GM20000 (cell line): Measurements from ENCODE around the gene DUSP28.
"Not testable (repeated sequence)": the region's sequence is repeated elsewhere in the genome, so short reads cannot be mapped to it uniquely, and the experiment has no call there.

Experiments
- DNase-seq: peaks from one replicate; pipeline ENCODE4 v3.0.0; 2012; ENCODE audit warnings: low spot score
- TF ChIP-seq, protein P1 (sequence below): IDR thresholded peaks from 2 replicates; pipeline ENCODE4 v1.5.1; 2012; ENCODE audit warnings: mild to moderate bottlenecking, control low read depth; ENCODE audit errors: extremely low read depth, missing control alignments

DUSP28 gene

DNA sequence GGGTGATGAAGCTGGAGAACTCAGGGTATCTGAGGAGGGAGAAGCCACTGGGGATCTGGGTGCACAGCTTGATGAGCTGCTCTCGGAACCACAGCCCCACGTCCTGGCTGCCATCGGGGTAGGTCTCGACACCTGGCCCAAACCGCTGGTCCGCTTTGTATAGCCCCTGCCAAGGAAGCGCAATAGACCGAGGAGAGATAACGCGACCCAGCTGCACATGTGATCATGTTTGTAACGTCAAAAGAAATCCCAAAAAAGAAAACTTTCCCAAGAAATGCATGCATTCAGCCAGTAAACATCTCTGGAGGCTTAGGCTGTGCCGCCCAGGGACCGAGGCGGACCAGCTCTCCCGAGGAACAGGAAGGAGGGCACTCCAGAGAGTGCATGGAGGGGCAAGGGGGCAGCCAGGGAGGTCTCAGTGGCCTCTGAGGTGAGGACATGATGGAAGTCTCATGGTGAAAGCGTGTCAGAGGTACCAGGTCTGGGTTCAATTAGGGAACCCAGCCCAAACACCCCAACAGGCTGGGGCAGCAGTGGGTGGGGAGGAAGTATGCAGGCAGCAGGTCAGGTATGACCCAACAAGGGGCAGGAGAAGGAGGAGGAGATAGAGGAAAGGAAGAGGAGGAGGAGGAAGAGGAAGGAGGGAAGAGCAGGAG is 30.7 kb upstream of the DUSP28 start:
- TF ChIP-seq, protein P1, sequence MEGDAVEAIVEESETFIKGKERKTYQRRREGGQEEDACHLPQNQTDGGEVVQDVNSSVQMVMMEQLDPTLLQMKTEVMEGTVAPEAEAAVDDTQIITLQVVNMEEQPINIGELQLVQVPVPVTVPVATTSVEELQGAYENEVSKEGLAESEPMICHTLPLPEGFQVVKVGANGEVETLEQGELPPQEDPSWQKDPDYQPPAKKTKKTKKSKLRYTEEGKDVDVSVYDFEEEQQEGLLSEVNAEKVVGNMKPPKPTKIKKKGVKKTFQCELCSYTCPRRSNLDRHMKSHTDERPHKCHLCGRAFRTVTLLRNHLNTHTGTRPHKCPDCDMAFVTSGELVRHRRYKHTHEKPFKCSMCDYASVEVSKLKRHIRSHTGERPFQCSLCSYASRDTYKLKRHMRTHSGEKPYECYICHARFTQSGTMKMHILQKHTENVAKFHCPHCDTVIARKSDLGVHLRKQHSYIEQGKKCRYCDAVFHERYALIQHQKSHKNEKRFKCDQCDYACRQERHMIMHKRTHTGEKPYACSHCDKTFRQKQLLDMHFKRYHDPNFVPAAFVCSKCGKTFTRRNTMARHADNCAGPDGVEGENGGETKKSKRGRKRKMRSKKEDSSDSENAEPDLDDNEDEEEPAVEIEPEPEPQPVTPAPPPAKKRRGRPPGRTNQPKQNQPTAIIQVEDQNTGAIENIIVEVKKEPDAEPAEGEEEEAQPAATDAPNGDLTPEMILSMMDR = no peak
- no peak for DNase-seq

DNA sequence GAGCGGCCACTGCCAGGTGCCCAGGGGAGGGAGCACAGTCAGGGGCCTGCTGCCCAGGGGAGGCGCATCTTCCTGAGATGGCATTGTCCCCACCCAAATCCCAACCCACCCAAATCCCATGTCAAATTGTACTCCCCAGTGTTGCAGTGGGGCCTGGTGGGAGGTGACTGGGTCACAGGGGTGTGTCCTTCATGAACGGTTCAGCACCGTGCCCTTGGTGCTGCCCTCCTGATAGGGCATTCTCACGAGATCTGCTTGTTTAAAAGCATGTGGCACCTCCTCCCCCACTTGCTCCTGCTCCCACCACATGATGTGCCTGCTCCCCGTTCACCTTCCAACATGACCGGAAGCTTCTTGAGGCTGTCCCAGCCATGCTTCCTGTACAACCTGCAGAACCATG is 30.0 kb upstream of the DUSP28 start:
- no peak for DNase-seq
- TF ChIP-seq, protein P1 = no peak

DNA sequence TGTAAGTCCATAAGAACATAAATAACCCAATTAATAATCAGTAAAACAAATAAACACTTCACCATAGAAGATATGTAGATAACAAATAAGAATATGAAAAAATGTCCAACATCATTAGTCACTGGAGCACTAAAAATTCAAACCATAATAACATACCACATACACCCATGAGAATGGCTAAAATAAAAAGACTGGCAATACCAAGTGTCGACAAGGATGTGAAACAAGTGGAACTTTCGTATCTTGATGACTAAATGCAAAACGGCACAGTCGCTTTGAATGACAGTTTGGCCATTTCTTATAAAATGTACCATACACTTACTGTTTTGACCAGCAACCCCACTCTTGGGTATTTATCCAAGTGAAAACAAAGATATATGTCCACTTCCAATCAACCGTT is 29.1 kb upstream of the DUSP28 start:
- TF ChIP-seq, protein P1 = no peak

DNA sequence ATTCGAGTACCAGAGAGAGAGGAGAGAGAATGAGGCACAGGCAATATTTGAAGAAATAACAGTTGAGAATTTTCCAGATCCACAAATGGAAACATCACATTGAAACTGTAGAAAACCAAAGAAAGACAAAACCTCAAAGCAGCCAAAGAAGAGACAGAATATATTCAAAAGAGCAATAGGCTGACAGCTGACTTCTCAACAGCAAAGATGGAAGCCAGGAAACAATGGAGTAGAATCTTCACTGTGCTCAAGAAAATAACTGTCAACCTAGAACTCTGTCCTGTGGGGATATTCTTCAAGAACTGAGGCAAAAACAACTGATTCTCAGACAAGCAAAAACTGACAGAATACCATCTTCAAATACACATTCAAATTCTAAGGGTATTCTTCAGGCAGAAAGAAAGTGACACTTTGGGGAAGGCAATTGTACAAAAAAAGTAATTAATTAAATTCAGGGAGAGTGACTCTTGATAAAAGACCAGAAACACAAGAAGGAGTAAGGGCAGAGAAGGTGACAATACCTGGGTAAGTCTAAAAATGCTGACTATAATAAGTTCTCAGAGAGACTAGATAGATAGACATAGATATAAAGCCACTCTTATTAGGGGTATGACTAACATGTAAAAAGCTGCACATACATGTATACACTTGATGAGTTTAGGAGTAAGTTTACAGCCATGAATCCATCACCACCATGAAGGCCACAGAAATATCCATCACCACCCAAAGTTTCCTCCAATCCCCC is 28.0 kb upstream of the DUSP28 start:
- no peak for DNase-seq
- TF ChIP-seq, protein P1 = no peak

More for the DNA sequence above, 29.1 kb upstream of the DUSP28 start:
- no peak for DNase-seq

DNA sequence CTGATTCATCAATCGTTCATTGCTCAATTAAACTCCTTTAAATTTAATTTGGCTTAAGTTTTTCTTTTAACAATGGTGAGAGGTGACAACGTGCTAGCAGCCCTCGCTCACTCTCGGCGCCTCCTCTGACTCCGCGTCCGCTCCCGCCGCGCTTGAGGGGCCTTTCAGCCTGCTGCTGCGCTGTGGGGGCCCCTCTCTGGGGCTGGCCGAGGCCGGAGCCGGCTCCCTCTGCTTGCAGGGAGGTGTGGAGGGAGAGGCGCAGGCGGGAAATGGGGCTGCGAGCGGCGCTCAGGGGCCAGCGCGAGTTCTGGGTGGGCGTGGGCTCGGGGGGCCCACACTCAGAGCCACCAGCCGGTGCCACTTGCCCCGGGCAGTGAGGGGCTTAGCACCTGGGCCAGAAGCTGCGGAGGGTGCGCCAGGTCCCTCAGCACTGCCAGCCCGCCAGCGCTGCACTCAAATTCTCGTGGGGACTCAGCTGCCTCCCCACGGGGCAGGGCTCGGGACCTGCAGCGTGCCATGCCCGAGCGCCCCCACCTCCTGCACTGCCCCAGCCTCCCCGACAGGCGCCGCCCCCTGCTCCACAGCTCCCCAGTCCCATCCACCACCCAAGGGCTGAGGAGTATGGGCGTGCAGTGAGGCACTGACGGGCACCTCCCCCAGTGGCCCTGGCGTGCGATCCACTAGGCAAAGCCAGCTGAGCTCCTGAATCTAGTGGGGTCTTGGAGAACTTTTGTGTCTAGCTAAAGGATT is 22.0 kb upstream of the DUSP28 start:
- no peak for DNase-seq
- TF ChIP-seq, protein P1 = no peak

DNA sequence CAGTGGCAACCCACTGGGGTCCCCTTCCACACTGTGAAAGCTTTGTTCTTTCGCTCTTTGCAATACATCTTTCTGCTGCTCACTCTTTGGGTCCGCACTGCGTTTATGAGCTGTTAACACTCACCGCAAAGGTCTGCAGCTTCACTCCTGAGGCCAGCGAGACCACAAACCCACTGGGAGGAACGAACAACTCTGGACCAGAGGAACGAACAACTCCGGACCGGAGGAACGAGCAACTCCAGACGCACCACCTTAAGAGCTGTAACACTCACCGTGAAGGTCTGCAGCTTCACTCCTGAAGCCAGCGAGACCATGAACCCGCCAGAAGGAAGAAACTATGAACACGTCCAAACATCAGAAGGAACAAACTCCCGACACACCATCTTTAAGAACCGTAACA is 21.1 kb upstream of the DUSP28 start:
- DNase-seq = not testable (repeated sequence)

DNA sequence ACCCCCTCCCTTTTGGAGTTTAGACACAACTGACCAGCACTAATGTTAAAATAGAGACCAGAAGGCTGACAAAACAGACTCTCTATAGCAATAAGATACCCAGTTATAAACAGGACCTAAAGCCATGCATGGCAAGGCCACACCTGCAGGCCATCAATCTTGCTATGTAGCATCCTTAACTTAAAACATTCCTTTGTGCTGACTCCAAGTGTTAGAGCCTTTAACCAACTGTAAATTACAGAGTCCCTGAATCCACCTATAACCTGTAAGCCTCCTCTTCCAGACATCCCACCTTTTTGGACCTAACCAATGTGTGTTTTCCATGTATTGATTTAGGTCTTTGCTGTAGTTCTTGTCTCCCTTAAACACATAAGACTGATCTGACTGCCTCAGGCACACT is 20.3 kb upstream of the DUSP28 start:
- DNase-seq = no peak
- TF ChIP-seq, protein P1 = no peak
